ENCODE results near the gene RAB13.

Gene RAB13

DNA sequence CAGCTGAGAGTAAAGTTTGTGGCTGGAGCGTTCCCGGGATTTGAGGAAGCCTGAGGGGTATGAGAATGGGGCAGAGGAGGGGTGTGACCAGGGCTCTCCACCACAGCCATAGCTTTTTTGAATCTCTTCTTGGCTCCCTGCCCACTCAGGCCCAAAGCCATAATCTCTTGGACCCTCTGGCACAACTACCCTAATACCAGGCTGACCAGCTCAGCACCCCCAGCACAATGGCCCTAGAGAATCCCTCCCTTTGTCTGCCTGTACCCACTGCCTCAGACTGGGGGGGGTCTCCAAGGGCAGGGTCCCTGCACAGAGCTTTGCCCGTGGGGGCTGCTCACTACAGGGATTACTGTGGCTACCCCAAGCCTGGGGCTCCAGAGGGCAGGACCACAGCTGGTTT lies 47.1 kb downstream of the RAB13 start:
- no peak for DNase-seq (ENCODE audit: low read depth)
- H3K4me3 ChIP-seq (ENCODE audit: low read length), result no peak overlapping the region
- TF ChIP-seq, protein P1, sequence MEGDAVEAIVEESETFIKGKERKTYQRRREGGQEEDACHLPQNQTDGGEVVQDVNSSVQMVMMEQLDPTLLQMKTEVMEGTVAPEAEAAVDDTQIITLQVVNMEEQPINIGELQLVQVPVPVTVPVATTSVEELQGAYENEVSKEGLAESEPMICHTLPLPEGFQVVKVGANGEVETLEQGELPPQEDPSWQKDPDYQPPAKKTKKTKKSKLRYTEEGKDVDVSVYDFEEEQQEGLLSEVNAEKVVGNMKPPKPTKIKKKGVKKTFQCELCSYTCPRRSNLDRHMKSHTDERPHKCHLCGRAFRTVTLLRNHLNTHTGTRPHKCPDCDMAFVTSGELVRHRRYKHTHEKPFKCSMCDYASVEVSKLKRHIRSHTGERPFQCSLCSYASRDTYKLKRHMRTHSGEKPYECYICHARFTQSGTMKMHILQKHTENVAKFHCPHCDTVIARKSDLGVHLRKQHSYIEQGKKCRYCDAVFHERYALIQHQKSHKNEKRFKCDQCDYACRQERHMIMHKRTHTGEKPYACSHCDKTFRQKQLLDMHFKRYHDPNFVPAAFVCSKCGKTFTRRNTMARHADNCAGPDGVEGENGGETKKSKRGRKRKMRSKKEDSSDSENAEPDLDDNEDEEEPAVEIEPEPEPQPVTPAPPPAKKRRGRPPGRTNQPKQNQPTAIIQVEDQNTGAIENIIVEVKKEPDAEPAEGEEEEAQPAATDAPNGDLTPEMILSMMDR (conservative IDR thresholded peaks at IDR 0.05; ENCODE audit: low read length), result no peak

DNA sequence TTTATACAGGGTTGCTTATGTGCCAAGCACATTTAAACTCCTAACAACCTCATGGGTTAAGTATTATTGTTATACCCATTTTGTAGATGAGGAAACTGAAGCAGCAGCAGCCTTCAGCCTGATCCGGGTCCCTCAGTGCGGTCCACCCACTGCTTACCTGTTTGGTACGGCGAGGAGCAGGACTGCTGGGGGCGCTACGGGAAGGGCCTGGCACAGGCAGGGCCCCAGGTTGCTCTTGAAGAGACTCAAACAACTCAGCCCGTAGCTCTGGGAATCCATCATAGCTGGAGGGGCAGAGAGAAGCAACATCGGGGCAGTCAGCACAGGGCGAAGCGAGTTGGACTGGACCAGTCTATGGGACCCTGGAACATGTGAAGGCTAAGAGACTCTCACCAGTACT lies 48.8 kb downstream of the RAB13 start:
- DNase-seq (ENCODE audit: low read depth), result no peak
- no peak overlapping the region for H3K4me3 ChIP-seq (ENCODE audit: low read length)
- TF ChIP-seq, protein P1 (conservative IDR thresholded peaks at IDR 0.05; ENCODE audit: low read length), result no peak

DNA sequence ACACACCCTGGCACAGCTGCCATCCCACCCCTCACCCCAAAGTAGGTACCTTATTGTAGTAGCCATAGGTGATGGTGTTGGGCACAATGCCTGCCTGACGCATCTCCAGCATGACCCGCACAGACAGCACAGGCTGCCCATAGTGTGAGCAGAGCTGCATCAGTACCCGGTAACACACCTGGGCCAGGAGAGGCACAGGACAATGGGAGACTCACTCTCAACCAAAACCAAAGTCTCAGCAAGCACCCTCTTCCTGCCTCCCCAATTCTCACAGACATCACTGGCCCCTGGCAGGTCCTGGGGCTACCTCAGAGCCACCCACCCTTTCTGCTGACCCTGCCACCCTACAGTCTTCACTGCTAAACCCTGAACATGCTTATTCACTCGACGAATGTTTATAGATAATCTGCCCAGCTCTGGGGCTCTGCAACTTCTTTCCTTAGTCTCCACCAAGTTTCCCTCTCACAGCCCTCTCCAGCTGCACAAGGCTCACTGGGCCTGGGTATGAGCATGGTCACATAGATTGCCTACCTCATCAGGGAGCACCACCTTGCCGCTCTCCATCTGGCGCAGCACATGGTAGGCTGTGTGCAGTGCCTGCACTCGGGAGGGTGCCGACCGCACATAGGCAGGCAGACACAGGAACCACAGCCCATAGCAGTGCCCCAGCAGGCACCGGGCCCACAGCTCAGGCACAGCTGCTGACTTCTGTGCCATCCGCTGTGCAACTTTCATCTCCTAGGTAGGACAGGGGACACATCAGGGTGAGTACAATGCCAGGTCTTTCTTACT lies 49.9 kb downstream of the RAB13 start:
- no peak overlapping the region for H3K4me3 ChIP-seq (ENCODE audit: low read length)
- TF ChIP-seq, protein P1 (conservative IDR thresholded peaks at IDR 0.05; ENCODE audit: low read length), result no peak
- DNase-seq (ENCODE audit: low read depth), result no peak

DNA sequence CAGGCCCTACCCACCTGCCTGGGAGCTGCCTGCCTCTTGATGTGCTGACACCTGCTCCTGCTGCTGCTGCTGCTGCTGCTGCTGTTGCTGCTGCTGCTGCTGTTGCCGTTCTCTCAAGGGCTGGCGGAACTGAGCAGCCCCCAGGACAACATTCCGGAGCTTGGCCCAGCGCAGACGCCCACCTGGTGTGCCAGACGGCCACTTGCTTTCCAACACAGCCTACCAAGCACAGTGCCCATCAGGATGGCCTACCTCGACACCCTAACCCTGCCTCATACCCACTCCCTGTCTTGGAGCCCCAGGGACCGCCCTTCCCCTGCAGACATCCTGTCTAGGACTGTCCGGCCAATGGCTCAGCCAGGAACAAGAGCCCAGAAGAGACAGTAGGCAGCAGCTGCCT lies 51.4 kb downstream of the RAB13 start:
- H3K4me3 ChIP-seq (ENCODE audit: low read length), result no peak overlapping the region
- TF ChIP-seq, protein P1 (conservative IDR thresholded peaks at IDR 0.05; ENCODE audit: low read length), result no peak
- no peak for DNase-seq (ENCODE audit: low read depth)

DNA sequence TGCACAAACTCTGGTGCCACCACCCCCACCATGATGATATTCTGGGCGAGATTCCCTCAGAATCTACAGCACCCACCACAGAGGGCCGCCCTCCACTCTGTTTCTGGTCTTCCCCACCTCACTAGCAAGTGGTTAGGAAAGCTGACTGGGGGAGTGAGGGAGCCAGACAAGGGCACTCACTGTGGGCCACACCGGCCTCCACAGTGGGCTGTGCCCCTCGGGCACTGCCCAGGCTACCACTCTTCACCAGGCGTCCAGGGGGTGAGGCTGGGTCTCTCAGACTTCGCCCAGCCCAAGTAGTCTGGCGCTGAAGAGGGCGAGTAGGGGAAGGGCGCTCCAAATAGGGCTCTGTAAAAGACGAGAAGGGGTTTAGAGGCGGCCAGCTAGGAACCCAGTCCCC lies 52.2 kb downstream of the RAB13 start:
- TF ChIP-seq, protein P1 (conservative IDR thresholded peaks at IDR 0.05; ENCODE audit: low read length), result no peak
- DNase-seq (ENCODE audit: low read depth), result no peak
- no peak overlapping the region for H3K4me3 ChIP-seq (ENCODE audit: low read length)

DNA sequence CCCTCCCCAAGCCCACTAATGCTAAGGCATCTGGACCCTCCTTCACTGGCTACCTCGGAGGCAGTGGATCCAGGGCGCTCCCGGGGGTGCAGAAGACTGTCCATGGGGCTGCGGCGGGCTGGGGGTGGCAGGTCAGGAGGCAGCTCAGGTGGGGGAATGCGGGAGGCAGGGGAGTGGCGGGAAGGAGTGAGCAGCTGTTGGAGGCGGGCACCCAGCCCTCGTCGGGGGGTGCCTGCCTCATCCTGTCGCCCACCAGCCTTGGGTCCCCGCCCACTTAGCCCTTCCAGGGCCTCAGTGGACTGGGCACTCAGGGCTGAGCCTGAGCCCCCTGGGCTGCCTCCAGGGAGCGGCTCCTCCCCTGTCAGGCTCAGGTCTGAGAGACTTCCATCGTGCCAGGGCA lies 52.7 kb downstream of the RAB13 start:
- H3K4me3 ChIP-seq (ENCODE audit: low read length), result no peak overlapping the region
- DNase-seq (ENCODE audit: low read depth), result no peak
- TF ChIP-seq, protein P1 (conservative IDR thresholded peaks at IDR 0.05; ENCODE audit: low read length), result no peak

Data from AG10803 (cell line).